GM21529 (cell line): Measurements from ENCODE around the gene IL12RB1.
A peak's percentile ranks its signal among the peaks of the same experiment; 100 is the strongest.
"Not testable (repeated sequence)": the region's sequence is repeated elsewhere in the genome, so short reads cannot be mapped to it uniquely, and the experiment has no call there.

Source experiments
- ATAC-seq: cut with Tn5 transposase; IDR thresholded peaks from one replicate; pipeline ENCODE4 v1.9.1; 2021; ENCODE audit not compliant: unreplicated experiment

IL12RB1 gene

DNA sequence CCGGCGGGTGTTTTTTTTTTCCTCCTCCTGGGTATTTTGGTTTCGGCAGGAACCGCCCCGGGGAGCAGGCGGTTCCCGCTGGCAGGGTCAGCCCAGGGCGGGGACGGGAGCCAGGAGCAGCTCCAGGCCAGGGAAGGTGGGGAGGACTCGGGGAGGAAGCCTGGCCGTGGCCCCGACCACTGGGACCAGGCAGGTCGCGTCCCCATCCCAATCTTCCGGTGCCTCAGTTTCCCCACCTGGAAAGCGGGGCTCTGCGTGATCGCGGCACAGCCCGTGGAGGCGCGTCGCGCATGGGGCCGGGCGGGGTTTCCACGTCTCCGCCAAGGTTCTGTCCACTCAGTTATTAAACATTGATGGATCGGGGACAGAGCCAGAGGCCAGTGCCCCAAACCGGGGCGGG lies 34.8 kb downstream of the IL12RB1 start:
- ATAC-seq, result no peak

DNA sequence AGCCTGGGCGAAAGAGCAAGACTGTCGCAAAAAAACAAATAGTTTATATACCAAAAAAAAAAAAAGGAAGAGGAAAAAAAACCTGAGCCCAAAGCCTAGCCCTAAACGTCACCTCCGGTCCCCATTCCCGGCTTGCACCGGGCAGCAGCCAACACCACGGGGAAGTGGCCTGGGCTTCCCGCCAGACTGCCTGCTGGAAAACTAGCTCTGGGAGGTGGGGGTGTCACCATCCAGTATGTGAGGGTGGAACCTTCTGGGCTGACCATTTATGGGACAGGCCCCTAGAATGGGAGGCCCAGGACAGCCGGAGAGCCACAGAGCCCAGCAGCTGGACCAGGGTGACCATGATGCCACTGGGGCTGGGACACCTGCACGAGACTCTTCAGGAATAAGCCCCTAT lies 37.3 kb downstream of the IL12RB1 start:
- ATAC-seq, result no peak

- ATAC-seq, result no peak
These were observed 40.5 kb downstream of the IL12RB1 start for GRCh38 chr19:18046059-18046718.

- peak; percentile 12 for ATAC-seq
These were observed 41.3 kb downstream of the IL12RB1 start for GRCh38 chr19:18045307-18046050.

DNA sequence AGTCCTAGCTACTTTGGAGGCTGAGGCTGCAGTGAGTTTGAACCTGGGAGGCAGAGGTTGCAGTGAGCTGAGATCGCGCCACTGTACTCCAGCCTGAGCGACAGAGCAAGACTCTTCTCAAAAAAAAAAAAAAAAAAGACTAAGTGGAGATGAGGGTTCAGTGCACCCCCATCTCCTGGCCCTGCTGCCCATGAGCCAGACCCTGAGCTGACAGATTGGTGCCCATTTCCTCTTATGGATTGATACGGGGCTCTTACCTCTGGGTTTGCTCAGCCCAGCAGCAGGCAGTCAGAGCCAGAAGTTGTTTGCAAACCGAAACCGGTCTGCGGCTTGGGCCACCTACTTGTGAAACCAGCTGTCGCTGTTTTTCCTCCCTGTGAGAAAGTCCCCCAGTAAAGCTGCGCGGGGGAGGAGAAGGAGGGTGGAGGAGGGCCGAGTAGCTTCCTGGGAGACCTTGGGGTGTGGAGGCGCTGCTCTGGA lies 41.9 kb downstream of the IL12RB1 start:
- ATAC-seq, result peak; percentile 90

GRCh38 chr19:18043676-18044075 lies 43.1 kb downstream of the IL12RB1 start:
- ATAC-seq, result no peak

DNA sequence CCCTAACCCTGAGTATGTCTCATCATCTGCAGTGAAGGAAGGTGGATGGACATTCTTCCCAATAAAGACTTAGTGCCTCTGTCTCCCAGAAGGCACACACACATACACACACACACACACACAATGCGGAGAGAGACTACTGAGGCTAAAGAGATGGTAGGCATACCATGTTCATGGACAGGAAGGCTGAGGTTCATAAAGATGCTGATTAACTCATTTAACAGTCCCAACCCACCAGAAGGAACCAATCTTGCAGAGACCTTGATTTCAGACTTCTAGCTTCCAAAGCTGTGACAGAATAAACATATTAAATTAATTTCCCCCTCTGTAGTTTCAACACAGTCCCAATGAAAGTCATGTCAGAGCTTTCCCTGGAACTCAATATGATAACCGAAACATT lies 45.7 kb downstream of the IL12RB1 start:
- ATAC-seq, result no peak

DNA sequence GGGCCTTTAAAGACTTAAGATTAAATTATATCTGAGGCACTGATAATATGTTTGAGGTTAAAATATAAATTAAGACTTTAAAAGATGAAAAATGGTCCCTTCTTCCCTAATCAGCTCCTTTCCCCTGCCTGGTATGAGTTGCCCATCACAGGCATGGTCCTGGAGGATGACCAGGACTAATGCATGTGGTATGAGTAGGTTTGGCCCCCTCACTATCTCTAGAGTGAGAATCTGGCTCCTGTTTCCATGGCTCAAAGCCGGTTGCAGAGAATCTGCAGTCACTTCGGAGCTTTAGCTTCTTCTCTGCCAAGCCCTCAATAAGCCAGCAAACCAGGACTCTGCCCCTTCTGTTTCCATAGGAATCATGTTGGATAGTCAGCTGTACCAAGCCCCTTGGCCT lies 54.6 kb downstream of the IL12RB1 start:
- ATAC-seq, result not testable (repeated sequence)

GRCh38 chr19:18031401-18031800 lies 55.3 kb downstream of the IL12RB1 start:
- ATAC-seq, result not testable (repeated sequence)

GRCh38 chr19:18029617-18030338 lies 57.0 kb downstream of the IL12RB1 start:
- ATAC-seq, result no peak

- ATAC-seq, result no peak
These were observed 59.6 kb downstream of the IL12RB1 start for GRCh38 chr19:18027151-18027550.

DNA sequence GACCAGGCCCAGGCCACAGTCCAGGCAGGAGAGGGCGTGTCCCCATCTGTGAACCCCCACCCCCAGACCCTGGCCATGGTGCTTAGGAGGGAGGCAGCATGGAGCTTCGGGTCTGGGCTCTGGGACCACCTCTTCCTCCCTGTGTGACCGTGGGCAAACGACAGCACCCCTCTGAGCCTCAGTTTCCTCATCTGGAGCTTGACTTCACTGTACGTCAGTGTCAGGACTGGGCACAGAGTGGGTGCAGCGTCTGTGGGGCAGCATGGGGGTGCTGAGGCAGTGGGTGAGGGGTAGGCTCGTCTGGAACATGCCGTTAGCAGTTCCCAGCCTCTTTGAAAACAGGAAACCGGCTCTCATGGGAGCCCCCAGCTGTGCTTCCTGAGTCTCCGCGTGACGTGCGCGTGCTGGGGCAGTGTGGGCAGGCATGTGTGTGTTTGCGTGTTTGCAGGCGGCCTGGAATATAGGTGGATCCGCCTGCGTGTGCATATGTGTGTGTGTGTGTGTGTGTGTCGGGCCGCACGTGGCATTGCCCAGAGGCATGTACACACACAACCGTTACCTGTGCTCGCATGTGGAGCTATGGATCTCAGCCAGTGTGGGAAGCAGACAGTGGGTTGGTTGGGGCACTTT lies 63.0 kb downstream of the IL12RB1 start:
- no peak for ATAC-seq

- ATAC-seq, result no peak
These were observed 65.5 kb downstream of the IL12RB1 start for GRCh38 chr19:18021121-18021755.

- ATAC-seq, result no peak
These were observed 66.3 kb downstream of the IL12RB1 start for GRCh38 chr19:18020212-18021085.

DNA sequence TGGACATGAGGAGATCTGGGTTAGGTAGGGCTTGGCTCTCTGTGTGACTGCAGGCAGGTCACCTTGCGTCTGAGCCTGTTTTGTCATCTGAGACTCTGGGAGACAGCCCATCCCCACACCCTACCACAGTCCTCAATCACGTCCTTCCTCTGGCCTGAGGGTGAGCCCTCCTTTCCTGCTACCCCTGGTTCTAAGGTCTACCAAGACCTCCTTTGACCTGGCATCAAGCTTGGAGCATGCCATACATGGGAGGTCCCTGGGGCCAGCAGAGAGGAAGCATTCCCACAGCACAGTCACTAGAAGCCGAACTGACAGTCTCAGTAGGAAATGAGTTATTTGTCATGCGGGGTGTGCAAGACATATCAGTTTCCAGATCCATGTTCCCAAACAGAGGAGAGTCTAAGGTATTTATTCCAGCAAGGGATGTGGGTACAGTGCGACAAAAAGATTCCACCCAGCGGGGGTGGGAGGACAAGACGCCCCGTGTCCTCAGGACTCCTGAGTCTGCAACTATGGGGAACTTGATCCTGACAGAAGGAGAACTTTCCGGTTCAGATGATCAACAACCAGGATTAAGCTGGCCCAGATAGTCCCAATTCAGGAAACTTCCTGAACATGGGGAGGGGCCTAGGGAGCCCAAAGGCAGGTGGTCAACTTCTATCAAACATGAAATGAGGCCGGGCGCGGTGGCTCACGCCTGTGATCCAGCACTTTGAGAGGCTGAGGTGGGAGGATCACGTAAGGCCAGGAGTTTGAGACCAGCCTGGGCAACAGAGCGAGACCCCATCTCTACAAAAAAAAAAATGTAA lies 69.3 kb downstream of the IL12RB1 start:
- no peak for ATAC-seq

DNA sequence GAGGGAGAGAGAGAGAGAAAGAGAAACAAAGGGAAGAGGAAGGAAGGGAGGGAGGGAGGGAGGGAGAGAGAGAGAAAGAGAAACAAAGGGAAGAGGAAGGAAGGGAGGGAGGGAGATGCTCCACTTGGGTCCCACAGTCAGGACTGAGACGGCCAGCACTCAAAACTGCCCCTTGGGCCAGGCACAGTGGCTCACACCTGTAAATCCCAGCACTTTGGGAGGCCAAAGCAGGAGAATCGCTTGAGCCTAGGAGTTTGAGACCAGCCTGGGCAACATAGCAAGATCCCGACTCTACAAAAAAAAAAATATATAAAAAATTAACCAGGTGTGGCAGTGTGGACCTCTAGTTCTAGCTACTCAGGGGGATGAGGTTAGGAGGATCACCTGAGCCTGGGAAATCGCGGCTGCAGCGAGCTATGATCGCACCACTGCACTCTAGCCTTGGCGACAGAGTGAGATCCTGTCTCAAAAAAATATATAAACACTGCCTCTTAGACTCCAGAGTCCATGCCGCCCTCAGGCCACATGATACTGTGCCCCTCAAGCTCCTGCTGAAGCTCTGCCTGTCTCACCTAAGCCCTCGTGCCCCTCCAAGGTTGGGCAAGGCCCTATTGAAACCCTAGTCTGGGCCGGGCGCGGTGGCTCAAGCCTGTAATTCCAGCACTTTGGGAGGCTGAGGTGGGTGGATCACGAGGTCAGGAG lies 70.4 kb downstream of the IL12RB1 start:
- ATAC-seq, result no peak

DNA sequence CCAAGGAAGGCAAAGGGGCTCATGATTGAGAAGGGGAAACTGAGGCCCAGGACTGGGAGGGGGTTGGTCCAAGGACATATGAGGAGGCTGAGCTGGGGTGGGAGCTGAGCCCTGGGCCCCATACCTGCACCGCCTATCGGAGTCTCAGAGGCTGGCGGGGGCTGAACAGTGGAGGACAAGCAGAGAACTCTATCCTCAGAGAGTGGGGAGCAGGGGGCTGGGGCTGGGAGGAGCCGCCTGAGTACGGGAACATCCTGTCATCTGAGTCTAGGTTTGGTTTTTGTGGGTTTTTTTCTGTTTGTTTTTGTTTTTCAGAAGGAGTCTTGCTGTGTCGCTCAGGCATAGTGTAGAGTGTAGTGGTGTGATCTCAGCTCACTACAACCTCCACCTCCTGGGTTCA lies 72.5 kb downstream of the IL12RB1 start:
- no peak for ATAC-seq
